Spinal cord (tissue), 10 donors: ENCODE results near the gene TNIK. TPM values are rescaled to one million over a fixed set of nuclear protein-coding genes. Genes with fewer than 3 reads are reported as not detected.
"Not testable (repeated sequence)": the region's sequence is repeated elsewhere in the genome, so short reads cannot be mapped to it uniquely, and the experiment has no call there.

Experiments
- DNase-seq, 6 donors: peaks; one replicate each; pipeline versions ENCODE4 v3.0.0 to v3.0.0-alpha.2; 2013 to 2015; ENCODE audit warnings: low spot score in 6 of 6, low read depth in 4 of 6
- H3K27ac ChIP-seq: one replicate; pipeline ENCODE4 v1.5.1; 2013; ENCODE audit warnings: low read depth, low read length, control low read depth
- H3K27me3 ChIP-seq: one replicate; pipeline ENCODE4 v1.6.1; 2013; ENCODE audit warnings: low read length; ENCODE audit not compliant: control insufficient read depth, insufficient read depth
- H3K36me3 ChIP-seq: one replicate; pipeline ENCODE4 v1.6.1; 2013; ENCODE audit warnings: low read length; ENCODE audit not compliant: control insufficient read depth, insufficient read depth
- H3K4me1 ChIP-seq: one replicate; pipeline ENCODE4 v1.6.1; 2013; ENCODE audit warnings: low read length; ENCODE audit not compliant: control insufficient read depth, insufficient read depth
- H3K4me3 ChIP-seq: one replicate; pipeline ENCODE4 v1.5.1; 2013; ENCODE audit warnings: low read depth, low read length, control low read depth
- H3K9me3 ChIP-seq: one replicate; pipeline ENCODE4 v1.6.1; 2013; ENCODE audit warnings: low read length; ENCODE audit not compliant: control insufficient read depth, insufficient read depth
- WGBS: methylation state at CpG from one replicate; pipeline ENCODE4 v1.1.5; 2013; ENCODE audit warnings: missing lambda C conversion rate; ENCODE audit not compliant: insufficient coverage; 5-methylcytosine and 5-hydroxymethylcytosine counted together
- polyA plus RNA-seq, 2 donors: library from polyadenylated mRNA; unstranded; fragments of 120-200 nt; gene quantifications; one replicate each; pipeline ENCODE4 v1.2.1, GENCODE V29; 2013; ENCODE audit not compliant: insufficient read length in 2 of 2
- total RNA-seq, 2 donors: library from RNA; depleted of rRNA in 1 of 2; stranded (reverse); fragments of 120-200 nt in 1 of 2; fragments of >200 nt in 1 of 2; gene quantifications; one replicate each; pipeline versions ENCODE4 v1.2.3 to v1.2.4, GENCODE V29; 2013 to 2014
- donor health status: healthy.

TNIK gene
- total and polyA plus RNA-seq, 4 donors = 38.3 to 105 (median 88.5) TPM

- no peaks in the 10 kb centered on the region for H3K27me3 ChIP-seq
- no peak overlapping the region for H3K4me3 ChIP-seq
- no peak overlapping the region for H3K27ac ChIP-seq
- DNase-seq = no peak
- H3K9me3 ChIP-seq = no peaks in the 10 kb centered on the region
- H3K36me3 ChIP-seq = no peaks in the 10 kb centered on the region
- peaks cover 2% of the 10 kb centered on the region for H3K4me1 ChIP-seq
Measured at GRCh38 chr3:171387062-171387461, 73.1 kb downstream of the TNIK start.

DNA sequence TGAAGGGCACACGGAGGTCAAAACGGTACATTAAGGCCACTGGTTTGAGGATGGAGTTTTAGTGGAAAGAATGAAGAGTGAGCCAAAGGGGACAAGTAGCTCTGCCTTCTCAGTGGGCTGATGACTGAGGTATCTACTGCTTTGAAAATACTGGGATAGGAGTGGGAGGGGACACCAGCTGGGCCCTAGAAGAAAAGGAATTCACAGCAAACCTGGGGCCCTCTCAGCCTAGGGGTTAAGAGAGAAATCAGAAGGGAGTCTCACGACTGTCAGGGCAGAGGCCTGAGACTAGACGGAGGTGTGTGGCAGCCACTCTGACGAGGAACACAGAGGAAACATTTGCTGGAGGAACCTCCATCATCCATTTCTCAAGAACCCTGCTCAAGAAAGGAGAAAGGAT is 75.1 kb downstream of the TNIK start:
- Histone ChIP-seq H3K36me3 (no peaks in the 10 kb centered on the region), H3K27me3 (no peaks in the 10 kb centered on the region), H3K4me1 (peaks cover 2% of the 10 kb centered on the region), H3K4me3 (no peak overlapping the region), H3K27ac (no peak overlapping the region), H3K9me3 (no peaks in the 10 kb centered on the region)
- DNase-seq = no peak
- 80% methylated on average over 2 of the region's 5 CpGs for WGBS

DNA sequence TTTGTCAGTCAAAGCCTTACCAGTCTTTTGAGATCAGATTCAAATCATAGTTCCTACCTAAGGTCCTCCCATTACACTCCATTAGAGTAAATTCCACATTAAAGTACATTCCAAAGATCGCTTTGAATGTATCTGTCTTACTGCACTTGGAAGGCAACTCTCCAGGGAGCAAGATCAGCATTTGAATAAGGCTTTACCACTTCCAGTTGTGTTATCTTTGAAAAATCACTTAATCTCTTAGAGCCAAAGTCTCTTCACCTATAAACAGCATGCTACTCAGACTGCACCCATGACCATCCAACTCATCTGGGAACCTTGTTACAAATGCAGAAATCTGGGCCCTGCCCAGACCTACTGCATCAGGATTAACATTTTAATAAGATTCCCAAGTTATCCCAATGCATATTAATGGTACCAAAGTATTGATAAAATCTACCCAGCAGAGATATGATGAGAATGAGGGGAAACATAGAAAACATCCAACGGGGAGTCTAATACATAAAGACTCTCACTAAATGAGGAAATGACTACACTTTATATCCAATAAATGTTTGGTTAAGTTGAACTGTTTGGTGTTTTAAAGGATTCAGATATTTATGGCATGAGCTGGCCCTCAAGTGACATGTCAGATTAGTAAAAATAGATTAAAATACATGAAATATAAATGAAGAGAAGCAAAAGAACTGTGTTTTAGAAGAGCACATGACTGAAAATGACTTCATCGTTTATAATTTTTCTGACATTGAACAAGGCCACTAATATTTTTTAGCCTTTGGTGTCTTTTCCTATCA is 75.9 kb downstream of the TNIK start:
- Histone ChIP-seq H3K27ac (peak overlapping the region; percentile 29), H3K27me3 (no peaks in the 10 kb centered on the region), H3K4me3 (no peak overlapping the region), H3K9me3 (no peaks in the 10 kb centered on the region), H3K36me3 (no peaks in the 10 kb centered on the region), H3K4me1 (peaks cover 7% of the 10 kb centered on the region)
- no peak for DNase-seq
- WGBS = 33% methylated on average over 1 of the region's 3 CpGs

DNA sequence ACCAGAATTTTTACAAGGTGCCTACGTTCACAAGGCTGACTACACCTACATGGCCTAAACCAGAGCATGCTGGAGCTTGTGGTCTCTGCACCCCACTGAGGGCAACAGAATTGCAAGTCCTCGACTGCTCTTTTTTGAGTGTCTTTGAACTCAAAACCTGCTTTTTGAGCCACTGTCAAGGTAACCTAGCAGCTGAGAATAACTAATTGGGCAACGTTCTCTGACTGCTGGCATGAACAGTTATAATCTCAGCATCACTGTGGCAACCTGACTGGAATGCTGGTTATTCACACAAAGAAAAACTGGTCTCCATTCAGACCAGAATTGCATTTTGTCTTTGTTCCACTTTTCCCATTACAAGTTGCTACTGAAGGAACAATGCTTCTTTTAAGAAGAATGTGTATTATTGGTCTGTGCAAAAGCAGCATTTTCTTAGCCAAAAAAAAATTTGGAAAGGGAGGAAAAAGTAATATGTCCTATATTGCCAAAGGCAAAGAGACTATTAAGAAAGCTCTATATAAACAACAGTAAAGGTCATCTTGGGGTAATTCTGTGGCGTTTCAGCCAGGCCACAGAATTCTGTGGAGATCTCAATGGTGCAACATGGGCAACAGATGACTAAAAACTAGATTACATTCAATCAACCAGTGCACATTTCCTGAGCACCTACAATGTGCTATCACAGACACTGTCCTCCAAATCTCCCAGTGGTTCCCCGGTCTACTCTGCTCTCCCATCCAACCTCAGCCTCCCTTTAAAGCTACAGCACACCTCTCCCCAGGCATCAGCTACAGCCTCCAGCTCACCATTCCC is 76.8 kb downstream of the TNIK start:
- Histone ChIP-seq H3K9me3 (no peaks in the 10 kb centered on the region), H3K36me3 (no peaks in the 10 kb centered on the region), H3K4me3 (no peak overlapping the region), H3K27me3 (no peaks in the 10 kb centered on the region), H3K27ac (peak overlapping the region; percentile 29), H3K4me1 (peaks cover 7% of the 10 kb centered on the region)
- WGBS = 24% methylated on average over 5 of the region's 5 CpGs
- peak in 4 of 6 donors; percentile 48 to 86 (median 63) for DNase-seq

DNA sequence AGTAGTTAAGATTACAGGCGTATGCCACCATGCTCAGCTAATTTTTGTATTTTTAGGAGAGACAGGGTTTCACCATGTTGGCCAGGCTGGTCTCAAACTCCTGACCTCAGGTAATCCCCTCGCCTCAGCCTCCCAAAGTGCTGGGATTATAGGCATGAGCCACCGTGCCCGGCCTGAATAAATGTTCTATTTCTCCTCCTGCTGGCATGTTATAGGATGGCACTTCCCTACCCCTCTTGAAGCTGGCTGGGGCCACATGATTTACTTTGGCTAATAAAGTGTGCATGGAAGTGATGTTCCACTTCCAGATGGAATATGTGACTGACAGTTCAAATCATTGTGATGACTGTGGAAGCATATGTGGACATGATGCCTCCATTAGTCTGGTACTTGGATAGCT is 77.9 kb downstream of the TNIK start:
- not testable (repeated sequence) for H3K9me3 ChIP-seq, H3K4me1 ChIP-seq, H3K36me3 ChIP-seq, H3K27me3 ChIP-seq, H3K27ac ChIP-seq, DNase-seq, H3K4me3 ChIP-seq
- 100% methylated on average over 1 of the region's 4 CpGs for WGBS

DNA sequence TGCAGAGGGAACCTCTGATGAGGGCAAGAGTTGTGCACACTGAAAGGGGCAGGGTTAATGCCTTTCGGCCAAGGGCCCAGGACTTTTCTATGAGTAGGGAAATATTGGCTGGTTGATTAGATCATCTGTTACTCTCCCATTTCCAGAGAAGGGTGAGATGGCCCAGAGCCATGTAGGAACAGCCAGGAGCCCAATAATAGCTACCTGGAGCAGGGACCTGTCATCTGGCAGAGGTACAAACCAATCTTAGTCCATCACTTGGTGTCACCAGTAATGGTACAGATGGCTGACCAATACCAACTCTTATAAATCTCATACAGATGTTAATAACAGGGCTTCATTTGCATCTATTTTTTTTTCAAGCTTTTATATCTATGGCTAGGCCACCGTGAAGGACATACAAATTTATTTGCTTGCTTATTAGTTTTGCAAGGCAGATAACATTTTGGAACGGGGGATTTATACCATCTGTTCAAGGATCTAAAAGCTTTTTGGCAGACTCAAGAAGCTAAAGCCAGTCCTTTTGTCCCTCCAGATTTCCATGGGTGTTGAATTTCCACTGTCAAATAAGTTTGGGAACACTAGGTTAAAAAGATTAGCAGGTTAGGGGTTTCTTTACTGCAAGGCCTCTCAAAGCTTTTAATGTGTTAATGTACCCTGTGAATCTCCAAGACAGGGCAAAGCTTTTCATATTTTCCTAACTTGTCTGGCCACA is 79.3 kb downstream of the TNIK start:
- Histone ChIP-seq H3K36me3 (no peaks in the 10 kb centered on the region), H3K4me1 (peaks cover 12% of the 10 kb centered on the region), H3K27me3 (no peaks in the 10 kb centered on the region), H3K27ac (no peak overlapping the region), H3K9me3 (no peaks in the 10 kb centered on the region), H3K4me3 (no peak overlapping the region)
- 100% methylated on average over 1 of the region's 3 CpGs for WGBS
- peak in 1 of 6 donors; percentile 33 for DNase-seq

DNA sequence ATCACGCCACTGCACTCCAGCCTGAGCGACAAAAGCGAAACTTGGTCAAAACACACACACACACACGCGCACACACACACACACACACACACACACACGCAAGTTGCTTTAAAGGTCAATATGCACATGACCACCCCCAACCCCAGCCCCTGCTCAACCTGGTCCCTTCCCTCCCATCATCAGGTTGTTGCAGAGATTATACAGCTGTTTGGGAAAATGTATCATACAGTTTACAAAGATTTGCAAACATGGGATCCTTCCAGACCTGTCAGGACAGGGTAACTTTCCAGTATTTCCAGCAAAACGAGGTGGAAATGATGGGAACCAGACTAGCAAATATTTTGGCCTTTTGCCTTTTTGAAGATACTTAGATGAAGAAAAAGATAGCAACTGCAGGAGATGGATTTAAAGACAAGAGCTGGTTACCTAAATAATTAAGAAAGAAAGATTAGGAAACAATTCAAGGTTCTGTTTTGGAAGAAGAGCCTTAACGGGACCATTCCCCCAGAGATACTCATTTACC is 80.2 kb downstream of the TNIK start:
- WGBS = 86% methylated on average over 1 of the region's 8 CpGs

DNA sequence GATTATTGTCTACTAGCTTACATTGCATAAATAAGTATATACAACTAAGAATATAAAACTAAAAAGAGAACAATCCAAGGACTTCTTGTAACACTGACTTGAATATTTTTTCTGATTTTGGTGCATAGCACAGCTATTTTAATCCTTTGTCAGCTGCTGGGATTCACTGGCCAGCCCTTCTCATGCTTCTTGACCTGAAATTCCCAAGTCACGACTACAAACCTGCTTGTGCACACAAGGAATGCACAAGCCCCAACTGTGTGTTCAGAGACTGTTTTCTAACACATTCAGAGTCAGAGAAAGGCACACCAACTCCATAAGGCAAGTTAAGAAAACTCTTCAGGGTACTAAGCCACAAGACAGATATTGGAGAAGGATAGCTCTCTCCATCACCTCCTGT is 80.9 kb downstream of the TNIK start:
- H3K4me3 ChIP-seq = no peak overlapping the region
- H3K4me1 ChIP-seq = peaks cover 10% of the 10 kb centered on the region
- H3K9me3 ChIP-seq = no peaks in the 10 kb centered on the region
- H3K36me3 ChIP-seq = no peaks in the 10 kb centered on the region
- no peaks in the 10 kb centered on the region for H3K27me3 ChIP-seq
- H3K27ac ChIP-seq = no peak overlapping the region
- DNase-seq = no peak
- 33% methylated on average over 1 of the region's 1 CpG for WGBS

More for the DNA sequence above, 80.2 kb downstream of the TNIK start:
- Histone ChIP-seq H3K27ac (no peak overlapping the region), H3K9me3 (no peaks in the 10 kb centered on the region), H3K36me3 (no peaks in the 10 kb centered on the region), H3K27me3 (no peaks in the 10 kb centered on the region), H3K4me3 (no peak overlapping the region), H3K4me1 (peaks cover 10% of the 10 kb centered on the region)
- no peak for DNase-seq

DNA sequence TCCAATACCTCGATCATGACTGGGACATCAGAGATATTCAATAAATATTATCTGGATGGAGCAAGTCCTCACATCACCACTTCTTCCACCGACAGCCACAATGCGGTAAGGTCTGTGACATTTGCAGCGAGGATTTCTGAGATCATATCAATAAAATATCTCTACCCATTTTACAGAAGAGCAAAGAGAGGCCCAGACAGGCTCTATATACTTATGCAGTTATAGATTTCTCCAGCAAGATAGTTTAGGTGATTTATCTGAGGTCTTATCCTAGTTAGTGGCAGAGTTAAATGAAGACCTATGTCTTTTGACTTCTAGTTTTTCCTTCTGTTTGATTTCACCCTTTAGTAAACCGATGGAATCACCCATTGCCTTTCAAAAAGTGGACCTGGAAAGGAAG is 81.6 kb downstream of the TNIK start:
- H3K9me3 ChIP-seq = no peaks in the 10 kb centered on the region
- no peak overlapping the region for H3K4me3 ChIP-seq
- DNase-seq = no peak
- H3K4me1 ChIP-seq = peaks cover 10% of the 10 kb centered on the region
- no peaks in the 10 kb centered on the region for H3K36me3 ChIP-seq
- no peaks in the 10 kb centered on the region for H3K27me3 ChIP-seq
- 100% methylated on average over 1 of the region's 5 CpGs for WGBS
- H3K27ac ChIP-seq = no peak overlapping the region
